H9 (cell line): ENCODE data around the gene HMSD. TPM values are rescaled to one million over a fixed set of nuclear protein-coding genes. Genes with fewer than 3 reads are reported as not detected.

ENCODE experiments used
- DNase-seq: peaks from one replicate; pipeline ENCODE4 v3.0.0-alpha.2; 2017
- H2AFZ ChIP-seq: one replicate; pipeline ENCODE4 v1.6.1; 2013; ENCODE audit warnings: mild to moderate bottlenecking, low read length, control low read depth, moderate library complexity
- H2AK5ac ChIP-seq: 2 replicates; pipeline ENCODE4 v1.6.1; 2013; ENCODE audit warnings: low read length, control low read depth, mixed read lengths; ENCODE audit not compliant: insufficient read length
- H2BK120ac ChIP-seq: one replicate; pipeline ENCODE4 v1.6.1; 2013; ENCODE audit warnings: low read depth, mild to moderate bottlenecking, low read length, control low read depth, inconsistent platforms; ENCODE audit not compliant: poor library complexity, severe bottlenecking
- H2BK12ac ChIP-seq: 2 replicates; pipeline ENCODE4 v1.6.1; 2013; ENCODE audit warnings: low read length, control low read depth, mixed read lengths, low read depth; ENCODE audit not compliant: insufficient read length
- H2BK15ac ChIP-seq: 2 replicates; pipeline ENCODE4 v1.6.1; 2013; ENCODE audit warnings: low read depth, low read length, control low read depth
- H2BK20ac ChIP-seq: one replicate; pipeline ENCODE4 v1.6.1; 2013; ENCODE audit warnings: low read depth, mild to moderate bottlenecking, low read length, control low read depth, inconsistent platforms; ENCODE audit not compliant: poor library complexity, severe bottlenecking
- H2BK5ac ChIP-seq: 2 replicates; pipeline ENCODE4 v1.6.1; 2013; ENCODE audit warnings: low read length, control low read depth, mixed read lengths; ENCODE audit not compliant: insufficient read length
- H3K14ac ChIP-seq: 2 replicates; pipeline ENCODE4 v1.6.1; 2013; ENCODE audit warnings: low read length, control low read depth; ENCODE audit not compliant: insufficient read depth
- H3K18ac ChIP-seq: 2 replicates; pipeline ENCODE4 v1.6.1; 2013; ENCODE audit warnings: low read depth, mild to moderate bottlenecking, mixed read lengths, low read length, control low read depth; ENCODE audit not compliant: insufficient read length
- H3K23ac ChIP-seq: 2 replicates; pipeline ENCODE4 v1.6.1; 2013; ENCODE audit warnings: low read length, control low read depth, mixed read lengths, low read depth; ENCODE audit not compliant: insufficient read length
- H3K23me2 ChIP-seq: 2 replicates; pipeline ENCODE4 v1.6.1; 2013; ENCODE audit warnings: low read depth, mild to moderate bottlenecking, mixed read lengths, low read length, control low read depth; ENCODE audit not compliant: insufficient read length, poor library complexity, severe bottlenecking
- H3K27ac ChIP-seq: 2 replicates; pipeline ENCODE4 v1.5.1; 2013; ENCODE audit warnings: low read length, control low read depth, mixed read lengths, low read depth; ENCODE audit not compliant: insufficient read length
- H3K27me3 ChIP-seq: 2 replicates; pipeline ENCODE4 v1.6.1; 2013; ENCODE audit warnings: low read length, control low read depth, inconsistent platforms; ENCODE audit not compliant: insufficient read depth
- H3K4ac ChIP-seq: 2 replicates; pipeline ENCODE4 v1.6.1; 2013; ENCODE audit warnings: low read depth, mild to moderate bottlenecking, control low read depth, inconsistent platforms, low read length, moderate library complexity
- H3K4me1 ChIP-seq: 2 replicates; pipeline ENCODE4 v1.6.1; 2013; ENCODE audit warnings: low read length, control low read depth, inconsistent platforms; ENCODE audit not compliant: insufficient read depth
- H3K4me2 ChIP-seq: 2 replicates; pipeline ENCODE4 v1.6.1; 2013; ENCODE audit warnings: low read length, control low read depth, mixed read lengths; ENCODE audit not compliant: insufficient read length, insufficient read depth
- H3K56ac ChIP-seq: 2 replicates; pipeline ENCODE4 v1.6.1; 2013; ENCODE audit warnings: low read depth, mild to moderate bottlenecking, mixed read lengths, low read length, control low read depth; ENCODE audit not compliant: insufficient read length
- H3K79me1 ChIP-seq: 2 replicates; pipeline ENCODE4 v1.6.1; 2013; ENCODE audit warnings: low read depth, mild to moderate bottlenecking, moderate library complexity, low read length, control low read depth, inconsistent platforms; ENCODE audit not compliant: insufficient read depth, poor library complexity, severe bottlenecking
- H3K79me2 ChIP-seq: 2 replicates; pipeline ENCODE4 v1.6.1; 2013; ENCODE audit warnings: low read length, control low read depth, inconsistent platforms; ENCODE audit not compliant: insufficient read depth
- H3K9ac ChIP-seq: 2 replicates; pipeline ENCODE4 v1.6.1; 2013; ENCODE audit warnings: low read length, control low read depth, mixed read lengths; ENCODE audit not compliant: insufficient read length; ENCODE audit errors: extremely low read depth
- H3K9me3 ChIP-seq: one replicate; pipeline ENCODE4 v1.6.1; 2013; ENCODE audit warnings: low read depth, low read length, inconsistent platforms; ENCODE audit not compliant: control insufficient read depth
- H3T11ph ChIP-seq: one replicate; pipeline ENCODE4 v1.6.1; 2013; ENCODE audit warnings: mild to moderate bottlenecking, low read length, control low read depth, inconsistent platforms
- H4K20me1 ChIP-seq: one replicate; pipeline ENCODE4 v1.6.1; 2013; ENCODE audit not compliant: control insufficient read depth, insufficient read length, insufficient read depth
- H4K5ac ChIP-seq: 2 replicates; pipeline ENCODE4 v1.6.1; 2013; ENCODE audit warnings: low read depth, mild to moderate bottlenecking, mixed read lengths, low read length, control low read depth; ENCODE audit not compliant: insufficient read length
- H4K8ac ChIP-seq: replicated peaks from 2 replicates; pipeline ENCODE4 v1.6.1; 2013; ENCODE audit warnings: low read length, control low read depth, mixed read lengths, low read depth; ENCODE audit not compliant: insufficient read length
- H4K91ac ChIP-seq: 2 replicates; pipeline ENCODE4 v1.6.1; 2013; ENCODE audit warnings: low read depth, mild to moderate bottlenecking, moderate library complexity, mixed read lengths, low read length, control low read depth; ENCODE audit not compliant: insufficient read length
- H3K27ac Mint-ChIP-seq, 3 experiments: 2 replicates in 2 of 3; 3 replicates in 1 of 3; pipeline ENCODE4 v1.8.0; 2020 to 2021; ENCODE audit warnings: mixed read lengths in 3 of 3, mild to moderate bottlenecking in 1 of 3, moderate library complexity in 1 of 3
- H3K27me3 Mint-ChIP-seq: 2 replicates; pipeline ENCODE4 v1.8.0; 2021; ENCODE audit warnings: low read depth, mild to moderate bottlenecking, moderate library complexity, mixed read lengths
- H3K36me3 Mint-ChIP-seq, 3 experiments: 2 replicates in 2 of 3; 3 replicates in 1 of 3; pipeline ENCODE4 v1.8.0; 2020 to 2021; ENCODE audit warnings: low read depth in 3 of 3, mixed read lengths in 3 of 3; ENCODE audit not compliant: insufficient read depth in 1 of 3
- H3K4me1 Mint-ChIP-seq, 2 experiments: 2 replicates each; pipeline ENCODE4 v1.8.0; 2020; ENCODE audit warnings: mixed read lengths in 2 of 2
- H3K4me3 Mint-ChIP-seq, 2 experiments: 2 replicates in 1 of 2; 3 replicates in 1 of 2; pipeline ENCODE4 v1.8.0; 2020 to 2021; ENCODE audit warnings: mild to moderate bottlenecking in 2 of 2, mixed read lengths in 2 of 2, moderate library complexity in 1 of 2
- H3K9me3 Mint-ChIP-seq, 2 experiments: 2 replicates in 1 of 2; 3 replicates in 1 of 2; pipeline ENCODE4 v1.8.0; 2020; ENCODE audit warnings: mild to moderate bottlenecking in 2 of 2, mixed read lengths in 2 of 2, moderate library complexity in 1 of 2
- WGBS: extraction: QIAGEN DNeasy Blood & Tissue Kit; methylation state at CpG from one replicate; pipeline ENCODE4 v1.1.7; 2013; ENCODE audit warnings: missing lambda C conversion rate, low lambda C conversion rate, mixed read lengths; ENCODE audit not compliant: insufficient read length; ENCODE audit errors: extremely low coverage; 5-methylcytosine and 5-hydroxymethylcytosine counted together
- total RNA-seq: library from RNA; stranded (reverse); gene quantifications from 2 replicates; pipeline ENCODE4 v1.2.1, GENCODE V29; 2021
- TF ChIP-seq, protein P1 (sequence below): fragments of 200-600 bp; sonication (generic); conservative IDR thresholded peaks from 3 replicates; pipeline ENCODE4 v1.8.0; 2021; ENCODE audit warnings: antibody characterized with exemption, mild to moderate bottlenecking

HMSD gene
- total RNA-seq, 1 experiment from 2014 or later: 6.6 TPM

- TF ChIP-seq, protein P1, sequence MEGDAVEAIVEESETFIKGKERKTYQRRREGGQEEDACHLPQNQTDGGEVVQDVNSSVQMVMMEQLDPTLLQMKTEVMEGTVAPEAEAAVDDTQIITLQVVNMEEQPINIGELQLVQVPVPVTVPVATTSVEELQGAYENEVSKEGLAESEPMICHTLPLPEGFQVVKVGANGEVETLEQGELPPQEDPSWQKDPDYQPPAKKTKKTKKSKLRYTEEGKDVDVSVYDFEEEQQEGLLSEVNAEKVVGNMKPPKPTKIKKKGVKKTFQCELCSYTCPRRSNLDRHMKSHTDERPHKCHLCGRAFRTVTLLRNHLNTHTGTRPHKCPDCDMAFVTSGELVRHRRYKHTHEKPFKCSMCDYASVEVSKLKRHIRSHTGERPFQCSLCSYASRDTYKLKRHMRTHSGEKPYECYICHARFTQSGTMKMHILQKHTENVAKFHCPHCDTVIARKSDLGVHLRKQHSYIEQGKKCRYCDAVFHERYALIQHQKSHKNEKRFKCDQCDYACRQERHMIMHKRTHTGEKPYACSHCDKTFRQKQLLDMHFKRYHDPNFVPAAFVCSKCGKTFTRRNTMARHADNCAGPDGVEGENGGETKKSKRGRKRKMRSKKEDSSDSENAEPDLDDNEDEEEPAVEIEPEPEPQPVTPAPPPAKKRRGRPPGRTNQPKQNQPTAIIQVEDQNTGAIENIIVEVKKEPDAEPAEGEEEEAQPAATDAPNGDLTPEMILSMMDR: no peak
- Histone ChIP-seq H3K79me1 (no peaks in the 10 kb centered on the region), H3K4ac (no peak overlapping the region), H2BK5ac (no peak overlapping the region), H3K56ac (no peak overlapping the region), H3K9me3 (no peaks in the 10 kb centered on the region), H2BK120ac (no peak overlapping the region), H3K23ac (no peak overlapping the region), H3K23me2 (no peaks in the 10 kb centered on the region), H3K18ac (no peak overlapping the region), H3K4me1 (no peaks in the 10 kb centered on the region), H4K8ac (no peak overlapping the region), H4K20me1 (no peaks in the 10 kb centered on the region), H3K9ac (no peak overlapping the region), H2AK5ac (no peak overlapping the region), H2BK15ac (no peak overlapping the region), H3K27me3 (peaks cover 18% of the 10 kb centered on the region), H2BK20ac (no peak overlapping the region), H2AFZ (no peak overlapping the region), H4K91ac (no peak overlapping the region), H4K5ac (no peak overlapping the region), H3K27ac (no peak overlapping the region), H3K14ac (no peak overlapping the region), H3K79me2 (no peaks in the 10 kb centered on the region), H3T11ph (no peak overlapping the region), H3K4me2 (no peak overlapping the region), H2BK12ac (no peak overlapping the region)
- peaks cover 45% of the 10 kb centered on the region for H3K27me3 Mint-ChIP-seq
- no peaks in the 10 kb centered on the region; a peak in 1 of 7 replicates for H3K36me3 Mint-ChIP-seq
- no peaks in the 10 kb centered on the region for H3K9me3 Mint-ChIP-seq
- DNase-seq: no peak
- no peak overlapping the region for H3K27ac Mint-ChIP-seq
- H3K4me3 Mint-ChIP-seq: no peak overlapping the region
- WGBS: no CpG with 5 or more reads among the region's 6 CpGs
- peaks cover 0 to 9% of the 10 kb centered on the region in 2 experiments; a peak in 3 of 4 replicates for H3K4me1 Mint-ChIP-seq
These were observed 31.9 kb downstream of the HMSD start for GRCh38 chr18:63980896-63981460.
